ENCODE results near the gene DIO3. TPM values are rescaled to one million over a fixed set of nuclear protein-coding genes. Genes with fewer than 3 reads are reported as not detected.

The DIO3 gene
- total RNA-seq, 1 experiment from 2014 or later, result 0.26 TPM

GRCh38 chr14:101540481-101541462 lies 20.5 kb upstream of the DIO3 start:
- DNase-seq, result no peak
- H2AFZ ChIP-seq, result no peak overlapping the region
- no peaks in the 10 kb centered on the region for H3K36me3 ChIP-seq (ENCODE audit: low read depth)
- ChIA-PET CTCF (no interaction called here), POLR2A (ENCODE audit: unreplicated experiment) (interaction anchor here (0.6 to 0.7 kb wide), 3 partner anchors 72 to 144 kb away, joined by 3 read pairs; no protein-coding TSS in a partner anchor)
- no peak overlapping the region for H3K4me3 ChIP-seq
- intact Hi-C loops (cut with micrococcal nuclease; ENCODE audit: unreplicated experiment), result no loop called here
- H3K27ac ChIP-seq, result no peak overlapping the region
- TF ChIP-seq CTCF (conservative IDR thresholded peaks at IDR 0.05) (no peak), EZH2 (IDR thresholded peaks at IDR 0.05; ENCODE audit: low read depth) (no peak)
- H3K79me2 ChIP-seq (ENCODE audit: low read depth), result no peaks in the 10 kb centered on the region
- 0 out of 2 replicates have a peak, but pooled peaks cover 12% of the 10 kb centered on the region for H3K27me3 ChIP-seq (ENCODE audit: insufficient read depth, low read depth)
- no peaks in the 10 kb centered on the region for H3F3A ChIP-seq (ENCODE audit: insufficient read depth, low read depth)
- no peaks in the 10 kb centered on the region for H3K9me2 ChIP-seq (ENCODE audit: insufficient read depth)
- no peak overlapping the region for H3K4me2 ChIP-seq
- H3K9me3 ChIP-seq (ENCODE audit: insufficient read depth, low read depth), result no peaks in the 10 kb centered on the region
- H4K20me1 ChIP-seq (ENCODE audit: insufficient read depth), result no peaks in the 10 kb centered on the region
- no TSS peak for BruUV-seq (replicated peaks)
- no peaks in the 10 kb centered on the region for H3K4me1 ChIP-seq (replicated peaks; ENCODE audit: insufficient read depth)

GRCh38 chr14:101542391-101542790 lies 18.9 kb upstream of the DIO3 start:
- no peak overlapping the region for H3K4me3 ChIP-seq
- no peaks in the 10 kb centered on the region for H3K9me3 ChIP-seq (ENCODE audit: insufficient read depth, low read depth)
- no TSS peak for BruUV-seq (replicated peaks)
- intact Hi-C loops (cut with micrococcal nuclease; ENCODE audit: unreplicated experiment), result no loop called here
- H4K20me1 ChIP-seq (ENCODE audit: insufficient read depth), result no peaks in the 10 kb centered on the region
- H2AFZ ChIP-seq, result no peak overlapping the region
- no peaks in the 10 kb centered on the region for H3F3A ChIP-seq (ENCODE audit: insufficient read depth, low read depth)
- no peak for DNase-seq
- TF ChIP-seq CTCF (conservative IDR thresholded peaks at IDR 0.05), result no peak
- no peak for TF ChIP-seq EZH2 (IDR thresholded peaks at IDR 0.05; ENCODE audit: low read depth)
- H3K36me3 ChIP-seq (ENCODE audit: low read depth), result no peaks in the 10 kb centered on the region
- H3K27me3 ChIP-seq (ENCODE audit: insufficient read depth, low read depth), result 0 out of 2 replicates have a peak, but pooled peaks cover 12% of the 10 kb centered on the region
- H3K4me1 ChIP-seq (replicated peaks; ENCODE audit: insufficient read depth), result no peaks in the 10 kb centered on the region
- CTCF ChIA-PET, result no interaction called here
- H3K27ac ChIP-seq, result no peak overlapping the region
- no peaks in the 10 kb centered on the region for H3K9me2 ChIP-seq (ENCODE audit: insufficient read depth)
- H3K4me2 ChIP-seq, result no peak overlapping the region
- no peaks in the 10 kb centered on the region for H3K79me2 ChIP-seq (ENCODE audit: low read depth)
- POLR2A ChIA-PET (ENCODE audit: unreplicated experiment), result interaction anchor here (0.5 kb wide), 1 partner anchor 33 kb away, joined by 3 read pairs; no protein-coding TSS in a partner anchor

- no peak for DNase-seq
- H3K9me3 ChIP-seq (ENCODE audit: insufficient read depth, low read depth), result no peaks in the 10 kb centered on the region
- H4K20me1 ChIP-seq (ENCODE audit: insufficient read depth), result no peaks in the 10 kb centered on the region
- no peaks in the 10 kb centered on the region for H3K79me2 ChIP-seq (ENCODE audit: low read depth)
- no peak overlapping the region for H3K4me3 ChIP-seq
- H3K9me2 ChIP-seq (ENCODE audit: insufficient read depth), result no peaks in the 10 kb centered on the region
- intact Hi-C loops (cut with micrococcal nuclease; ENCODE audit: unreplicated experiment), result no loop called here
- ChIA-PET POLR2A (ENCODE audit: unreplicated experiment) (no interaction called here), CTCF (no interaction called here)
- 0 out of 2 replicates have a peak, but pooled peaks cover 4% of the 10 kb centered on the region for H3K27me3 ChIP-seq (ENCODE audit: insufficient read depth, low read depth)
- H3F3A ChIP-seq (ENCODE audit: insufficient read depth, low read depth), result no peaks in the 10 kb centered on the region
- no peak overlapping the region for H3K4me2 ChIP-seq
- H3K4me1 ChIP-seq (replicated peaks; ENCODE audit: insufficient read depth), result peaks cover 3% of the 10 kb centered on the region; the same call in 1 of the 2 replicates
- H3K27ac ChIP-seq, result no peak overlapping the region
- H2AFZ ChIP-seq, result no peak overlapping the region
- TF ChIP-seq CTCF (conservative IDR thresholded peaks at IDR 0.05) (no peak), EZH2 (IDR thresholded peaks at IDR 0.05; ENCODE audit: low read depth) (no peak)
- BruUV-seq (replicated peaks), result no TSS peak
- H3K36me3 ChIP-seq (ENCODE audit: low read depth), result no peaks in the 10 kb centered on the region
Observed at GRCh38 chr14:101543814-101544213, 17.5 kb upstream of the DIO3 start.
